Breast epithelium (tissue), 3 donors: ENCODE measurements around the gene ALPK3.

Source experiments
- CTCF ChIP-seq, 3 donors: fragments of 450-650 bp; IDR thresholded peaks; one replicate each; pipeline ENCODE4 v1.5.1; 2016 to 2017; ENCODE audit warnings: antibody characterized with exemption in 3 of 3, mild to moderate bottlenecking in 3 of 3, moderate library complexity in 3 of 3
- POLR2A ChIP-seq: fragments of 450-650 bp; IDR thresholded peaks from one replicate; pipeline ENCODE4 v1.6.1; 2016; ENCODE audit warnings: antibody characterized with exemption, mild to moderate bottlenecking, moderate library complexity
- POLR2AphosphoS5 ChIP-seq, 3 donors: sonication (generic); formaldehyde crosslinking; IDR thresholded peaks; one replicate each; pipeline ENCODE4 v1.6.1; 2017; ENCODE audit warnings: antibody characterized with exemption in 3 of 3

- no peak for TF ChIP-seq POLR2A
- no peak for TF ChIP-seq CTCF (IDR thresholded peaks at IDR 0.05)
- no peak for TF ChIP-seq POLR2AphosphoS5 (IDR thresholded peaks at IDR 0.05)
Observed at GRCh38 chr15:84857418-84858004, 40.4 kb downstream of the ALPK3 start.
